GM10266 (cell line): ENCODE measurements around the gene PRTFDC1.

ENCODE experiments used
- DNase-seq: peaks from one replicate; pipeline ENCODE4 v3.0.0; 2012; ENCODE audit errors: extremely low spot score
- TF ChIP-seq, protein P1 (sequence below): IDR thresholded peaks from 2 replicates; pipeline ENCODE4 v1.5.1; 2012; ENCODE audit warnings: mild to moderate bottlenecking, low read depth; ENCODE audit not compliant: control insufficient read depth, insufficient read depth; ENCODE audit errors: missing control alignments

The PRTFDC1 gene

DNA sequence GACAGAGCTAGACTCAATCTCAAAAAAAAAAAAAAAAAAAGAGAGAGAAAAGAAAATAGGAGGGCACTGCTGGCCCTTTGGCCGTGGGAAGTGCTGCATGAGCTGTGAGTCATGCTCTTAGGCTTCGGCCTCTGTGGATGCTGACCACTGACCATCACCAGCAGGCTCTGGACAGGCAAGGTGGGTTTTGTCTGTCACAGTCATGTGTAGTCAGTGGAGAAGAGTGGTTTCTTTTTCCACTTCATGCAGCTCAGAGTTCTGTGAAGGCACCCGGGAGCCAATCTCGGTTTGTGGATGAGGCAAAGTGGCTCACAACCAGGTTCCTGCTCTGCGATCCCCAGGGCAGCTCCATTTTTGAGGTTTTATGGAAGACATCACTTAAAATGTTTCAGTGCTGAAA, 58.1 kb downstream of the PRTFDC1 start:
- TF ChIP-seq, protein P1, sequence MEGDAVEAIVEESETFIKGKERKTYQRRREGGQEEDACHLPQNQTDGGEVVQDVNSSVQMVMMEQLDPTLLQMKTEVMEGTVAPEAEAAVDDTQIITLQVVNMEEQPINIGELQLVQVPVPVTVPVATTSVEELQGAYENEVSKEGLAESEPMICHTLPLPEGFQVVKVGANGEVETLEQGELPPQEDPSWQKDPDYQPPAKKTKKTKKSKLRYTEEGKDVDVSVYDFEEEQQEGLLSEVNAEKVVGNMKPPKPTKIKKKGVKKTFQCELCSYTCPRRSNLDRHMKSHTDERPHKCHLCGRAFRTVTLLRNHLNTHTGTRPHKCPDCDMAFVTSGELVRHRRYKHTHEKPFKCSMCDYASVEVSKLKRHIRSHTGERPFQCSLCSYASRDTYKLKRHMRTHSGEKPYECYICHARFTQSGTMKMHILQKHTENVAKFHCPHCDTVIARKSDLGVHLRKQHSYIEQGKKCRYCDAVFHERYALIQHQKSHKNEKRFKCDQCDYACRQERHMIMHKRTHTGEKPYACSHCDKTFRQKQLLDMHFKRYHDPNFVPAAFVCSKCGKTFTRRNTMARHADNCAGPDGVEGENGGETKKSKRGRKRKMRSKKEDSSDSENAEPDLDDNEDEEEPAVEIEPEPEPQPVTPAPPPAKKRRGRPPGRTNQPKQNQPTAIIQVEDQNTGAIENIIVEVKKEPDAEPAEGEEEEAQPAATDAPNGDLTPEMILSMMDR, result no peak
- DNase-seq, result no peak

DNA sequence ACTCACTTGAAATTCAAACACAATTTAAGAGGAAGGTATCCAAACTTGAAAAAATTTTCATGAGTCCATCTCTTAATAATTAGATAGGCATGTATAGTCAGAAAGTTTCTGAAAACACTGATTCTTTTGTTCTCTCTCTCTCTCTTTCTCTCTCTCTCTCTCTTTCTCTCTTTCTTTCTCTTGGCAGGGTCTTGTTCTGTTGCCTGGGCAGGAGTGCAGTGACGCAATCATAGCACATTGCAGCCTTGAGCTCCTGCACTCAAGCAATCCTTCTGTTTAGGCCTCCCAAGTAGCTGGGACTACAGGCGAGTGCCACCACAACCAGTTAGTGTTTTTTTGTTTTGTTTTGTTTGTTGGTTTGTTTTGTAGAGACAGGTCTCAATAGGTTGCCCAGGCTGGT, 59.3 kb downstream of the PRTFDC1 start:
- TF ChIP-seq, protein P1, result no peak
- no peak for DNase-seq

- TF ChIP-seq, protein P1, result no peak
- no peak for DNase-seq
These were observed 60.6 kb downstream of the PRTFDC1 start for GRCh38 chr10:24891823-24892222.

DNA sequence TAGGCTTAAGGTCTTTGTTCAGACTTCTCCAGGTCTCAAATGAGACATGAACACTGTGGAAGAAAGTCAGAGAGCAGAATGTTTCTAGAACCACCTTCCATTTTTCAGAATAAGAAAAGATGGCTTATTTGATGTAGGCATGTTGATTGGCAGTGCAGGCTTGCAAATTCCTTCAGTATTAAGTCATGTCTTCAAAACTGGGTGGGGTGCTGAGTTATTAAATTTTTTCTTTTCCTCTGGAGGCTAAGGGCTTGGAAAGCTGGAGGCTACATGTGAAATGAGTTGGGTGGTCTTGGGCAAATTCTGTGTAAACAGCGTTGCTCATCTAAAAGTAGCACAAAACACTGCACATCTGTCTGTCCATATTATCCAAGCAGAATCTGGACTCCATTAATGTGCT, 62.8 kb downstream of the PRTFDC1 start:
- TF ChIP-seq, protein P1, result no peak
- DNase-seq, result no peak

- DNase-seq, result no peak
- TF ChIP-seq, protein P1, result no peak
These were observed 64.6 kb downstream of the PRTFDC1 start for GRCh38 chr10:24887855-24888231.

GRCh38 chr10:24886290-24886680, 66.1 kb downstream of the PRTFDC1 start:
- DNase-seq, result no peak
- TF ChIP-seq, protein P1, result no peak

DNA sequence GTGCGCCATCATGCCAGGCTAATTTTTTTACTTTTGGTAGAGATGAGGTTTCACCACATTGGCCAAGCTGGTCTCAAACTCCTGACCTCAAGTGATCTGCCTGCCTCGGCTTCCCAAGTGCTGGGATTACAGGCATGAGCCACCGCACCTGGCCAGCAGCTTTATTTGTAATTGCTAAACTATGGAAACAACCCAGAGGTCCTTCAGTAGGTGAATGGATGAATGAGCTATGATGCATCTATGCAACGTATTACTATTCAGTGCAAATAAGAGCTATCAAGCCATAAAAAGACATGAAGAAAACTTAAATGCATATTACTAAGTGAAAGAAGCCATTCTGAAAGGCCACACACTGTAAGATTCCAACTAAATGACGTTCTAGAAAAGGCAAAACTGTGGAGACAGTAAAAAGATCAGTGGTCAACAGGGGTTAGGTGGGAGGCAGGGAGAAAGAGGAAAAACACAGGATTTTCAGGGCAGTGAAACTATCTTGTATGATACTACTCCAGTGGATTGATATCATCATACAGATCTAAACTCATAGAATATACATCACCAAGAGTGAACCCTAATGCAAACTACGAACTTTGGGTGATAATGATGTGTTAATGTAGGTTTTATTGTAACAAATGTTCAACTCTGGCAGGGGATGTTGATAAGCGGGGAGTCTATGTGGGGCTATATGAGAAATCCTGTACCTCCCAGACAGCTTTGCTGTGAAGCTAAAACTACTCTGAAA, 66.7 kb downstream of the PRTFDC1 start:
- TF ChIP-seq, protein P1, result no peak
- DNase-seq, result no peak
